ENCODE measurements around the gene WNK2. TPM values are rescaled to one million over a fixed set of nuclear protein-coding genes. Genes with fewer than 3 reads are reported as not detected.

The WNK2 gene
- total RNA-seq, 1 donor from 2014 or later: 1.9 TPM

- no peak for TF ChIP-seq CTCF (IDR thresholded peaks at IDR 0.05; ENCODE audit: insufficient read depth, low read depth, low read length)
- no peak for TF ChIP-seq EZH2 (IDR thresholded peaks at IDR 0.05; ENCODE audit: insufficient read depth, low read length)
- H3K4me3 Mint-ChIP-seq (ENCODE audit: unreplicated experiment): no peak overlapping the region
- FAIRE-seq: no peak
- peaks cover 2% of the 10 kb centered on the region for H3K9me3 Mint-ChIP-seq (ENCODE audit: unreplicated experiment)
- Histone ChIP-seq H3K27ac (ENCODE audit: low read depth, low read length) (no peak overlapping the region), H3K4me2 (ENCODE audit: low read length) (no peak overlapping the region), H3K4me1 (ENCODE audit: insufficient read depth, low read length) (no peaks in the 10 kb centered on the region), H3K9ac (ENCODE audit: low read length) (no peak overlapping the region), H2AFZ (ENCODE audit: low read depth, low read length) (no peak overlapping the region), H4K20me1 (ENCODE audit: insufficient read depth, low read length) (no peaks in the 10 kb centered on the region), H3K9me3 (ENCODE audit: insufficient read depth, low read depth, low read length) (no peaks in the 10 kb centered on the region), H3K4me3 (ENCODE audit: insufficient read depth, low read depth, low read length) (no peak overlapping the region), H3K36me3 (ENCODE audit: insufficient read depth, low read length) (no peaks in the 10 kb centered on the region), H3K27me3 (ENCODE audit: insufficient read depth, low read length) (peaks cover 15% of the 10 kb centered on the region), H3K79me2 (ENCODE audit: insufficient read depth, low read length) (no peaks in the 10 kb centered on the region)
- DNase-seq (ENCODE audit: low read depth): no peak
- no peaks in the 10 kb centered on the region for H3K36me3 Mint-ChIP-seq (ENCODE audit: low read depth, unreplicated experiment)
- H3K27me3 Mint-ChIP-seq (ENCODE audit: low read depth, unreplicated experiment): peaks cover 51% of the 10 kb centered on the region
- no peak overlapping the region for H3K27ac Mint-ChIP-seq (ENCODE audit: unreplicated experiment)
- no peaks in the 10 kb centered on the region for H3K4me1 Mint-ChIP-seq (ENCODE audit: low read depth, unreplicated experiment)
Observed at GRCh38 chr9:93189369-93190132, 5.6 kb downstream of the WNK2 start.

- no peak overlapping the region for H2AFZ ChIP-seq (ENCODE audit: low read depth, low read length)
- H3K4me3 ChIP-seq (ENCODE audit: insufficient read depth, low read depth, low read length): no peak overlapping the region
- H3K27ac ChIP-seq (ENCODE audit: low read depth, low read length): no peak overlapping the region
- no peaks in the 10 kb centered on the region for H3K4me1 Mint-ChIP-seq (ENCODE audit: low read depth, unreplicated experiment)
- H3K27me3 Mint-ChIP-seq (ENCODE audit: low read depth, unreplicated experiment): peaks cover 55% of the 10 kb centered on the region
- no peaks in the 10 kb centered on the region for H3K36me3 ChIP-seq (ENCODE audit: insufficient read depth, low read length)
- no peaks in the 10 kb centered on the region for H3K9me3 ChIP-seq (ENCODE audit: insufficient read depth, low read depth, low read length)
- no peak overlapping the region for H3K9ac ChIP-seq (ENCODE audit: low read length)
- peaks cover 15% of the 10 kb centered on the region for H3K27me3 ChIP-seq (ENCODE audit: insufficient read depth, low read length)
- no peak overlapping the region for H3K4me3 Mint-ChIP-seq (ENCODE audit: unreplicated experiment)
- H4K20me1 ChIP-seq (ENCODE audit: insufficient read depth, low read length): no peaks in the 10 kb centered on the region
- H3K4me1 ChIP-seq (ENCODE audit: insufficient read depth, low read length): no peaks in the 10 kb centered on the region
- H3K4me2 ChIP-seq (ENCODE audit: low read length): no peak overlapping the region
- H3K9me3 Mint-ChIP-seq (ENCODE audit: unreplicated experiment): peaks cover 2% of the 10 kb centered on the region
- no peak overlapping the region for H3K27ac Mint-ChIP-seq (ENCODE audit: unreplicated experiment)
- FAIRE-seq (no peak), DNase-seq (ENCODE audit: low read depth) (no peak)
- no peaks in the 10 kb centered on the region for H3K79me2 ChIP-seq (ENCODE audit: insufficient read depth, low read length)
- no peak for TF ChIP-seq EZH2 (IDR thresholded peaks at IDR 0.05; ENCODE audit: insufficient read depth, low read length)
- TF ChIP-seq CTCF (IDR thresholded peaks at IDR 0.05; ENCODE audit: insufficient read depth, low read depth, low read length): no peak
- H3K36me3 Mint-ChIP-seq (ENCODE audit: low read depth, unreplicated experiment): no peaks in the 10 kb centered on the region
Observed at GRCh38 chr9:93190133-93190525, 6.2 kb downstream of the WNK2 start.

- TF ChIP-seq CTCF (IDR thresholded peaks at IDR 0.05; ENCODE audit: insufficient read depth, low read depth, low read length): no peak
- TF ChIP-seq EZH2 (IDR thresholded peaks at IDR 0.05; ENCODE audit: insufficient read depth, low read length): no peak
- Histone ChIP-seq H3K36me3 (ENCODE audit: insufficient read depth, low read length) (no peaks in the 10 kb centered on the region), H3K4me1 (ENCODE audit: insufficient read depth, low read length) (no peaks in the 10 kb centered on the region), H3K27me3 (ENCODE audit: insufficient read depth, low read length) (peaks cover 15% of the 10 kb centered on the region), H4K20me1 (ENCODE audit: insufficient read depth, low read length) (no peaks in the 10 kb centered on the region), H2AFZ (ENCODE audit: low read depth, low read length) (no peak overlapping the region), H3K9ac (ENCODE audit: low read length) (no peak overlapping the region), H3K4me2 (ENCODE audit: low read length) (no peak overlapping the region), H3K79me2 (ENCODE audit: insufficient read depth, low read length) (no peaks in the 10 kb centered on the region), H3K27ac (ENCODE audit: low read depth, low read length) (no peak overlapping the region), H3K9me3 (ENCODE audit: insufficient read depth, low read depth, low read length) (no peaks in the 10 kb centered on the region), H3K4me3 (ENCODE audit: insufficient read depth, low read depth, low read length) (no peak overlapping the region)
- DNase-seq (ENCODE audit: low read depth) (no peak), FAIRE-seq (no peak)
- H3K9me3 Mint-ChIP-seq (ENCODE audit: unreplicated experiment): peaks cover 2% of the 10 kb centered on the region
- peaks cover 1% of the 10 kb centered on the region for H3K36me3 Mint-ChIP-seq (ENCODE audit: low read depth, unreplicated experiment)
- H3K27ac Mint-ChIP-seq (ENCODE audit: unreplicated experiment): no peak overlapping the region
- no peaks in the 10 kb centered on the region for H3K4me1 Mint-ChIP-seq (ENCODE audit: low read depth, unreplicated experiment)
- H3K27me3 Mint-ChIP-seq (ENCODE audit: low read depth, unreplicated experiment): peaks cover 52% of the 10 kb centered on the region
- H3K4me3 Mint-ChIP-seq (ENCODE audit: unreplicated experiment): no peak overlapping the region
Observed at GRCh38 chr9:93190656-93191353, 6.9 kb downstream of the WNK2 start.
